Neural progenitor cell (in vitro differentiated cells): ENCODE measurements around the gene SCLT1.

Source experiments
- EZH2 ChIP-seq: fragments of 200-600 bp; sonication (generic); IDR thresholded peaks from 2 replicates; pipeline ENCODE4 v1.6.1; 2017; ENCODE audit warnings: antibody characterized with exemption, mild to moderate bottlenecking, moderate library complexity
- EZH2phosphoT487 ChIP-seq: fragments of 200-600 bp; sonication (generic); IDR thresholded peaks from 2 replicates; pipeline ENCODE4 v1.6.1; 2017; ENCODE audit warnings: antibody characterized with exemption
- TF ChIP-seq, protein P1 (sequence below): fragments of 200-600 bp; sonication (generic); IDR thresholded peaks from 2 replicates; pipeline ENCODE4 v1.5.1; 2017; ENCODE audit warnings: antibody characterized with exemption, mild to moderate bottlenecking

DNA sequence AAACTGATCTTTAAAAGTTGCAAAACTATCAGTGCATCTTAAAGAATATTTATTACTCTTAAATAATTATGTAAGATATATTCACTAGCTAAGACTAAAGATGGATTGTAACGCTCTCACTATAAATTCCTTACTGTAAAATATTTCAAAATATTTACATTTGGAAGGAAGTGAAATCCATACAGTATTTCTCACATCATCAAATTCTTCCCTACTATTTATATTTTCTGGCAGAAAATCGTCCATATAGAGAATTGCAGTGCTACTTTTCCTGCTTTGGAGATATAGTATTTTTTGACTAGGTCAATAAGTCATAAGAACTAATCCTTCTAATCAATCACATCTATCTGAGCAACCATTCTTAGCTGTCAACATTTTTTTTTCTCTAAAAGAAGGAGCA is 52.9 kb downstream of the SCLT1 start:
- no peak for TF ChIP-seq EZH2
- TF ChIP-seq, protein P1, sequence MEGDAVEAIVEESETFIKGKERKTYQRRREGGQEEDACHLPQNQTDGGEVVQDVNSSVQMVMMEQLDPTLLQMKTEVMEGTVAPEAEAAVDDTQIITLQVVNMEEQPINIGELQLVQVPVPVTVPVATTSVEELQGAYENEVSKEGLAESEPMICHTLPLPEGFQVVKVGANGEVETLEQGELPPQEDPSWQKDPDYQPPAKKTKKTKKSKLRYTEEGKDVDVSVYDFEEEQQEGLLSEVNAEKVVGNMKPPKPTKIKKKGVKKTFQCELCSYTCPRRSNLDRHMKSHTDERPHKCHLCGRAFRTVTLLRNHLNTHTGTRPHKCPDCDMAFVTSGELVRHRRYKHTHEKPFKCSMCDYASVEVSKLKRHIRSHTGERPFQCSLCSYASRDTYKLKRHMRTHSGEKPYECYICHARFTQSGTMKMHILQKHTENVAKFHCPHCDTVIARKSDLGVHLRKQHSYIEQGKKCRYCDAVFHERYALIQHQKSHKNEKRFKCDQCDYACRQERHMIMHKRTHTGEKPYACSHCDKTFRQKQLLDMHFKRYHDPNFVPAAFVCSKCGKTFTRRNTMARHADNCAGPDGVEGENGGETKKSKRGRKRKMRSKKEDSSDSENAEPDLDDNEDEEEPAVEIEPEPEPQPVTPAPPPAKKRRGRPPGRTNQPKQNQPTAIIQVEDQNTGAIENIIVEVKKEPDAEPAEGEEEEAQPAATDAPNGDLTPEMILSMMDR: no peak
- TF ChIP-seq EZH2phosphoT487: no peak
